Right ventricle myocardium inferior (tissue), 1 donor: ENCODE measurements around the gene CASP6. TPM values are rescaled to one million over a fixed set of nuclear protein-coding genes. Genes with fewer than 3 reads are reported as not detected.
"Not testable (repeated sequence)": the region's sequence is repeated elsewhere in the genome, so short reads cannot be mapped to it uniquely, and the experiment has no call there.

Source experiments
- ATAC-seq: fragments of 200-7000 bp; cut with Tn5 transposase; one replicate; pipeline ENCODE4 v1.9.1; 2020; ENCODE audit warnings: mild to moderate bottlenecking, moderate library complexity
- DNase-seq: peaks from one replicate; pipeline ENCODE4 v3.0.0; 2021; ENCODE audit errors: missing footprints
- intact Hi-C: fragments of 100-400 bp; cut with DNase I; formaldehyde crosslinking; loops from one replicate; pipeline ENCODE4 v1.11.0; 2022
- total RNA-seq: library from RNA; stranded (reverse); fragmentation: NEBNext Ultra II Directional; extraction: Animal tissue kit (Norgen Biotek cat#: 25700); gene quantifications from one replicate; pipeline ENCODE4 v1.2.1, GENCODE V29; 2021
- donor health status: DM: no; HTN: yes; CAD: no; lungs with severe emphysema.

Gene CASP6
- total RNA-seq, 1 donor from 2014 or later = 8.9 TPM

- ATAC-seq (no peak), DNase-seq (no peak)
- intact Hi-C loops = no loop called here
Measured at GRCh38 chr4:109723110-109723509, 19.9 kb upstream of the CASP6 start.

DNA sequence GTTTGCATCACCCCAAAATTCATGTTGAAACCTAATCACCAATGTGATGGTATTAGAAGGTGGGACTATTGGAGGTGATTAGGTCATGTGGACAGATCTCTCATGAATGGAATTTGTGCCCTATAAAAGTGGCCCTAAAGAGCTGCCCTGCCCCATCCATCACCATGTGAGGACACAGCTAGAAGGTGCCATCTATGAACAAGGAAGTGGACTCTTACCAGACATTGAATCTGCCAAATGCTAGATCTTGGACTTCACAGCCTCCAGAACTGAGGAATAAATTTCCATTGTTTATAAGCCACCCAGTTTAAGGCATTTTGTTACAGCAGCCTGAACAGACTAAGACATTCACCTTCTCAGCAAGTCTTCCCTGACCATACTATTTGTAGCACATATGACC is 19.1 kb upstream of the CASP6 start:
- intact Hi-C loops = no loop called here
- no peak for DNase-seq

GRCh38 chr4:109721033-109721432 is 17.8 kb upstream of the CASP6 start:
- no peak for DNase-seq
- intact Hi-C loops = no loop called here
- no peak for ATAC-seq

More for the DNA sequence above, 19.1 kb upstream of the CASP6 start:
- ATAC-seq = no peak

- no peak for ATAC-seq
- intact Hi-C loops = no loop called here
- DNase-seq = no peak
Measured at GRCh38 chr4:109719604-109720003, 16.4 kb upstream of the CASP6 start.

GRCh38 chr4:109718759-109719158 is 15.5 kb upstream of the CASP6 start:
- ATAC-seq (no peak), DNase-seq (no peak)
- intact Hi-C loops = no loop called here

DNA sequence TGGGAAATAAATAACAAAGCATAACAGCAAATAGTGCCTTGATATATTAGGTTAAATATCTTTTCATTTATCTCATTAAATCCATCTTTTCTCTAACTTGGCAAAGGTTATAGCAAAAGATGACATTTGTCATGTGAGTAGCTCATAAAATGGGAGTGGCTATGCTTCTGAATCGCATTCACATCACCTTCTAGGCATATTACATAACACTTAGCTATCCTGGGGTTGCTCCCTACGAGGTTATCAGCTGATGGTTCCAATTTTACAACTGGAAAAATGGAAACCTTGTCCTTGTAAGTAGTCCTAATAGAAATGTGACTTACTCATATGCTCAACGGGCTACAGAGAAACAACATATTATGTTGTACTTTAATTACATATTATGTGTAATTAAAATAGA is 10.3 kb upstream of the CASP6 start:
- ATAC-seq (no peak), DNase-seq (no peak)
- intact Hi-C loops = no loop called here

- ATAC-seq (no peak), DNase-seq (no peak)
- intact Hi-C loops = loop anchor here (10.0 kb wide), 1 partner anchor 144 kb away; the partner anchor contains the start of gene MCUB
Measured at GRCh38 chr4:109708990-109709389, 5.7 kb upstream of the CASP6 start.

- DNase-seq = no peak
- intact Hi-C loops = loop anchor here (10.0 kb wide), 1 partner anchor 144 kb away; the partner anchor contains the start of gene MCUB
- ATAC-seq = no peak
Measured at GRCh38 chr4:109708435-109708834, 5.2 kb upstream of the CASP6 start.

- intact Hi-C loops = loop anchor here (2.0 to 10.0 kb wide), 4 partner anchors 27 to 272 kb away; partner anchors contain the start of genes GAR1, MCUB, PLA2G12A and SEC24B
- no peak for DNase-seq
- ATAC-seq = no peak
Measured at GRCh38 chr4:109703664-109704361, 568 bp upstream of the CASP6 start.

GRCh38 chr4:109701566-109702410 is 1.5 kb downstream of the CASP6 start:
- ATAC-seq (no peak), DNase-seq (no peak)
- intact Hi-C loops = loop anchor here (2.0 to 10.0 kb wide), 4 partner anchors 29 to 269 kb away; partner anchors contain the start of genes GAR1, MCUB, PLA2G12A and SEC24B

DNA sequence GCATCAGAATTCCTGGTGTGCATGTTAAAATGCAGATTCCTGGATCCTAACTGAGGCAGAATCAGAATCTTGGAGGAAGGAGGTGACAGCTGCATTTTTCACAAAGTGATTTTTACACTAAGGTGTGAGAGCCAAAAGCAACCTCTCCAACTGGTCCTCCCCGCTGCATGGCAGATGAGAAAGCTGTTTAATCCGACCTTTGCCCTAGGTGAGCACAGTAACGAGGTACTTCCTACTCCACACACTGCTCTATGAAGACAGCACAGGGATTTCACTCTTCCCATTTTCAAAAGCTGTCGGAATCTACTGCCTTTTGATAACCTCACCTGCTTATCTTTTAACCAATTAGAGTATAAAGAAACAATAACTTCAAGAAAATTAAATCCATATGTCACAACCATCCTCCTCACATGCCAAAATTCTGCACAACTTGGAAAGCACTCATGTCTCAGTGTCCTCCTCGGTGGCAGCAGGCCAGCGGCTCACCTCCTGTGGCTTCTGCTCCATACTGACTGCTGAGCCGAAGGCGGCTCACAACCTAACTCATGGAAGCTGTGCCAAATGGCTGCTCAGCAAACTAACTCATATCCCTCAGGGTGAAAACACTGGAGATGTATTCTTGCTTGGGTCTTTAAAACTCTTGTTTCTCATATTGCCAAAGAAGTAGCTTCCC is 3.6 kb downstream of the CASP6 start:
- DNase-seq (no peak), ATAC-seq (no peak)
- intact Hi-C loops = loop anchor here (5.0 to 10.0 kb wide), 2 partner anchors 135 to 267 kb away; partner anchors contain the start of genes MCUB and SEC24B

DNA sequence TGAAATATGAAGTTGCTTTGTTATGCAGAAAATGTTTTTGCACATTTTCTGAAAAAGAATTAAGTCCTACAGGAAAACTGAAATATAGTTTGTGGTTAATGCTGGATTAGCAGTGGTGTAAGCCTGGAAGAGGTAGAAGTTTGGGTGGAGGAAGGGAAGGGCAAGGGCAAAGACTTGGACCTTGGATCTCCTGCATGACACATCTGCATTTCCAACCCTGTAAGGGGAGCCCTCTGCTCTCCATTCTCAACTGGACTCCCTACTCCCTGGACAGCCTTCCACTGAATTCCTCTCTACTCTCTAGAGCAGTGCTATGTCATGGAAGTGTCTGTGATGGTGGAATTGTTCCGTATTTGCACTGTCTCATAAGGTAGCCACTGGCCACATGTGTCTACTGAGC is 4.6 kb downstream of the CASP6 start:
- no peak for ATAC-seq
- DNase-seq = no peak
- intact Hi-C loops = no loop called here

- ATAC-seq (no peak), DNase-seq (no peak)
- intact Hi-C loops = no loop called here
Measured at GRCh38 chr4:109691411-109691920, 11.8 kb downstream of the CASP6 start.

DNA sequence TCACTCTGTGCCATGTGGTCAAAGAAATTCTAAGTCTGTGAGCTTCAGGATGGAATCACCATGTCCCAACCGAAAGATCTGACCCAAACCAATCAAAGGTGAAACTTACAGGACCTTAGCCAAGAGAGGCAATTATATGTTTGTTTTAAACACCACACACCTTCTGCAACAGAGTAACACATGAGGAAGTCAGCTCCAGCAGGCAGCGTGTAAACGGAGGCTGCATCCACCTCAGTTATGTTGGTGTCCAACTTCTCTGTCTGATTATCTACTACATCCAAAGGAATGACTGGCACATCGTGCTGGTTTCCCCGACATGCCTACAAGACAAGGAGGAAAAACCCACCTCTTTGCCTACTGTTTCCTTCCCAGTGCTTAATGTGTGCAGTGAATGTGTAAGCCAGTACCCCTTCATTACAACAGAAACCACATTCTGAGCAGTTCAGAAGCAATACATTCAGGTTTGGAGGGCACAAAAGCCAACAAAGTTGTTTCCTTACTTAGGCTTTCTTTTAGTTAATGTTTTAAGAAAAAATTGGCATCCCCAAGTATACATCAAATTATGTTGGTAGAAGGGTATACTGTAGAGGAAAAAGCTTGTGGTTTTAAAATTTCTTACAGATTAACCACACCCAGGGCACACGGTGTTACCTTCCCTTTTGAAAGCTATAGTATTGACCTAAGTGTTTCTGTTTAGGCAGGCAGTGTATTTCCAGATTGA is 12.4 kb downstream of the CASP6 start:
- ATAC-seq (no peak), DNase-seq (peak; percentile 9)
- intact Hi-C loops = no loop called here

DNA sequence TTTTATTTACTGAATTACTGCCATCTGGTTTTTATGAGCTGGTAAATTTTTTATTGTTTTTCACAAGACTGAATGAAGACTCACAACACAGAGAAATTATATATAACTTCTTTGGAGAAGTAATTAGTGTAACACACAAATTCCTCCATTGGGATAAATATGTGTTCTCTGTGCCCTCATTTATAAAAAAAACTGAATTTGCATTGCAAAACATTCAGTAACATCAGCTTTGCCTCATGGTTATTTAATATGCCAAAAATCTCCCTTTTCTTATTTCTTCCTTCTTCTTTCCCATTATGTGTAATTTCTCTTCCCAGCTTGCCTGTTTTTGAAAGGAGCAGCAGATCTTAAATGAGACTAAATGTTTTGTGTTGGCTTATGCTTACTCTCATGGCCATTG is 18.5 kb downstream of the CASP6 start:
- DNase-seq (no peak), ATAC-seq (no peak)
- intact Hi-C loops = no loop called here

DNA sequence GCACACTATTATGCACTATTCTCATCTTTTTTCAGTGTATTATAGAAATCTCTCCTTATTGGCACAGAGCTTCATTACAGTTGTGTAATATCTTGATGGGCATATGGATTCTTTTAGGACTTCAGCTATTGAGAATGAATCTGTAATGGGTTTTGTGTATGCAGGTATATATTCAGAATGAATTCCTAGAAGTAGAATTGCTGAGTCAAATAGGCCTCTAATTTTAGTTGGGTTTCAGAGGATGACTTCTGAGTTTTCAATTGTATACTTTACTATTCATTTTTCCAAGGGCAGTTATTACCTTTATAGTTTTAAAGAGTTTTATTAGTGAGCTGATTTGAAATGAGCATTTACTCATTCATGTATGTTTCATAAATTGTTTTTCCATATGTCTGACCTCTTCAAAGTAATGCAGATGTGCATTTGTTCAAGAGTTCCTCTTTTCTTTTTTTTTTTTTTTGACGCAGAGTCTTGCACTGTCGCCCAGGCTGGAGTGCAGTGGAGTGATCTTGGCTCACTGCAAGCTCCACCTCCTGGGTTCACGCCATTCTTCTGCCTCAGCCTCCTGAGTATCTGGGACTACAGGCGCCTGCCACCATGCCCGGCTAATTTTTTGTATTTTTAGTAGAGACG is 19.5 kb downstream of the CASP6 start:
- DNase-seq (peak; percentile 13), ATAC-seq (no peak)
- intact Hi-C loops = no loop called here

DNA sequence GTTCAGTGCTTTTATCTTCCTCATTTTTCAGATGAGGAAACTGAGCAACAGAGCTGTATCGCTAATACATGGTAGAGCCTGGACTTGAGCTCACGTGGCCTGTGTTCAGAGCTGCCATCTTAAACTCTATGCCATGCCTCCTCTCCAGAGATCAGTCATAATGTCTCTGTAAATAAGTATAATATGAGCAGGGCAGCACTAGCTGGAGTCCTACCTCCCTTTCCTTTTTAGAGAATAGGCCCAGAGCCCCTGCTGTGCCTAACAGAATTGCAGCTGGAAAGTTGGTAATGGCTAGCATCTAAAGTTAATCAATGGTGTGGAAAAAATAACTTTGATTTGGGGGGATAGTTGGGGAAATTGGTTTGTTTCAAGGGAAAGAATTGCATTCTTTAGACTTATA is 20.4 kb downstream of the CASP6 start:
- no peak for ATAC-seq
- intact Hi-C loops = no loop called here

GRCh38 chr4:109678925-109679324 is 24.3 kb downstream of the CASP6 start:
- intact Hi-C loops, ATAC-seq: not testable (repeated sequence)
- DNase-seq = peak; percentile 62

More for the DNA sequence above, 20.4 kb downstream of the CASP6 start:
- DNase-seq = no peak
